HL-60 (cell line): ENCODE results near the gene IL1RAPL2.

Experiments used
- POLR2AphosphoS5 ChIP-seq: IDR thresholded peaks from 2 replicates; pipeline ENCODE4 v1.6.1; 2012; ENCODE audit warnings: low read depth
- TF ChIP-seq, protein P1 (sequence below): IDR thresholded peaks from one replicate; pipeline ENCODE4 v1.5.1; 2011; ENCODE audit warnings: low read length, control low read depth, inconsistent platforms; ENCODE audit not compliant: insufficient read depth

DNA sequence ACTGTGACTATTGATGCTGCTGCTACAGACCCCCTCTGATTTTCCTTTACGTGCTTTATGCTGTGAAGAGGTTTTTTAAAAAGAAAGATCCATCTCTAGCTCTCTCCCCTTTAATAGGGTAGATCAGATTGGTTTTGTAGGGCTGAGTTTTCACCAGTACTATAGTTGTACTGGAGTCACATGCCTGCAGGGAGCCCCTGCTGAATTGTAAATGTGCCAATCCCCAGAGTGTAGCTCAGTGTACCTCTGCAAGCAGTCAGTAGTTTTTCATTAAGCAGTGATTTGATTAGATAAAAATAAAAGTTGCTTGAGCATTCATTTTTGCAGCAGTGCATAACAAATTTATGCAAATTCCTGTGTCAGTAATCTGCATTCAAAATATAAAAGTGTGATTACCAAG, 179.2 kb downstream of the IL1RAPL2 start:
- TF ChIP-seq, protein P1, sequence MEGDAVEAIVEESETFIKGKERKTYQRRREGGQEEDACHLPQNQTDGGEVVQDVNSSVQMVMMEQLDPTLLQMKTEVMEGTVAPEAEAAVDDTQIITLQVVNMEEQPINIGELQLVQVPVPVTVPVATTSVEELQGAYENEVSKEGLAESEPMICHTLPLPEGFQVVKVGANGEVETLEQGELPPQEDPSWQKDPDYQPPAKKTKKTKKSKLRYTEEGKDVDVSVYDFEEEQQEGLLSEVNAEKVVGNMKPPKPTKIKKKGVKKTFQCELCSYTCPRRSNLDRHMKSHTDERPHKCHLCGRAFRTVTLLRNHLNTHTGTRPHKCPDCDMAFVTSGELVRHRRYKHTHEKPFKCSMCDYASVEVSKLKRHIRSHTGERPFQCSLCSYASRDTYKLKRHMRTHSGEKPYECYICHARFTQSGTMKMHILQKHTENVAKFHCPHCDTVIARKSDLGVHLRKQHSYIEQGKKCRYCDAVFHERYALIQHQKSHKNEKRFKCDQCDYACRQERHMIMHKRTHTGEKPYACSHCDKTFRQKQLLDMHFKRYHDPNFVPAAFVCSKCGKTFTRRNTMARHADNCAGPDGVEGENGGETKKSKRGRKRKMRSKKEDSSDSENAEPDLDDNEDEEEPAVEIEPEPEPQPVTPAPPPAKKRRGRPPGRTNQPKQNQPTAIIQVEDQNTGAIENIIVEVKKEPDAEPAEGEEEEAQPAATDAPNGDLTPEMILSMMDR: no peak
- TF ChIP-seq POLR2AphosphoS5: no peak
